GM20000 (cell line): Measurements from ENCODE around the gene MEGF6.

ENCODE experiments used
- DNase-seq: peaks from one replicate; pipeline ENCODE4 v3.0.0; 2012; ENCODE audit warnings: low spot score
- CTCF ChIP-seq: IDR thresholded peaks from 2 replicates; pipeline ENCODE4 v1.5.1; 2012; ENCODE audit warnings: mild to moderate bottlenecking, control low read depth; ENCODE audit errors: extremely low read depth, missing control alignments

The MEGF6 gene

GRCh38 chr1:3463891-3464648, 147.2 kb downstream of the MEGF6 start:
- no peak for TF ChIP-seq CTCF
- no peak for DNase-seq

GRCh38 chr1:3463408-3463863, 147.9 kb downstream of the MEGF6 start:
- no peak for TF ChIP-seq CTCF
- DNase-seq, result no peak

GRCh38 chr1:3463013-3463385, 148.3 kb downstream of the MEGF6 start:
- DNase-seq, result no peak
- TF ChIP-seq CTCF, result no peak

GRCh38 chr1:3462356-3463012, 148.8 kb downstream of the MEGF6 start:
- no peak for TF ChIP-seq CTCF
- DNase-seq, result no peak

GRCh38 chr1:3461934-3462275, 149.4 kb downstream of the MEGF6 start:
- DNase-seq, result no peak
- no peak for TF ChIP-seq CTCF

GRCh38 chr1:3461238-3461933, 149.9 kb downstream of the MEGF6 start:
- DNase-seq, result no peak
- TF ChIP-seq CTCF, result no peak

GRCh38 chr1:3460672-3461131, 150.6 kb downstream of the MEGF6 start:
- TF ChIP-seq CTCF, result no peak

More at GRCh38 chr1:3460672-3461131, 150.6 kb downstream of the MEGF6 start:
- DNase-seq, result no peak
